GM23338 (cell line): ENCODE results near the gene NEURL3. TPM values are rescaled to one million over a fixed set of nuclear protein-coding genes. Genes with fewer than 3 reads are reported as not detected.

Source experiments
- ATAC-seq: fragments of 200-7000 bp; cut with Tn5 transposase; 3 replicates; pipeline ENCODE4 v1.9.1; 2020
- DNase-seq: peaks from one replicate; pipeline ENCODE4 v3.0.0-alpha.2; 2015; ENCODE audit warnings: low spot score
- H2AFZ ChIP-seq: fragments of 200-600 bp; sonication (generic); 2 replicates; pipeline ENCODE4 v1.8.0; 2016; ENCODE audit warnings: antibody characterized with exemption, mild to moderate bottlenecking, moderate library complexity
- H3F3A ChIP-seq: fragments of 200-600 bp; sonication (generic); replicated peaks from 2 replicates; pipeline ENCODE4 v1.8.0; 2017; ENCODE audit warnings: antibody characterized with exemption, mixed run types, low read depth
- H3K27ac ChIP-seq: fragments of 200-600 bp; sonication (generic); 2 replicates; pipeline ENCODE4 v1.6.1; 2016; ENCODE audit warnings: low read depth
- H3K27me3 ChIP-seq: fragments of 200-600 bp; sonication (generic); 2 replicates; pipeline ENCODE4 v1.8.0; 2016; ENCODE audit warnings: mild to moderate bottlenecking, mixed run types, moderate library complexity; ENCODE audit not compliant: insufficient read depth
- H3K36me3 ChIP-seq: fragments of 200-600 bp; sonication (generic); 2 replicates; pipeline ENCODE4 v1.8.0; 2016; ENCODE audit warnings: mild to moderate bottlenecking; ENCODE audit not compliant: insufficient read depth
- H3K4me1 ChIP-seq: fragments of 200-600 bp; sonication (generic); 2 replicates; pipeline ENCODE4 v1.8.0; 2016; ENCODE audit warnings: mild to moderate bottlenecking, moderate library complexity; ENCODE audit not compliant: insufficient read depth
- H3K4me2 ChIP-seq: fragments of 200-600 bp; sonication (generic); 2 replicates; pipeline ENCODE4 v1.7.1; 2017; ENCODE audit warnings: mixed run types
- H3K4me3 ChIP-seq: fragments of 200-600 bp; sonication (generic); 2 replicates; pipeline ENCODE4 v1.6.1; 2016; ENCODE audit warnings: mixed run types
- H3K79me2 ChIP-seq: fragments of 200-600 bp; sonication (generic); replicated peaks from 2 replicates; pipeline ENCODE4 v1.8.0; 2017; ENCODE audit warnings: mild to moderate bottlenecking; ENCODE audit not compliant: insufficient read depth
- H3K9me2 ChIP-seq: fragments of 200-600 bp; sonication (generic); 2 replicates; pipeline ENCODE4 v1.8.0; 2017; ENCODE audit not compliant: insufficient read depth
- H4K20me1 ChIP-seq: fragments of 200-600 bp; sonication (generic); replicated peaks from 2 replicates; pipeline ENCODE4 v1.8.0; 2017; ENCODE audit warnings: mild to moderate bottlenecking; ENCODE audit not compliant: insufficient read depth
- H3K27ac Mint-ChIP-seq: 2 replicates; pipeline ENCODE4 v1.8.0; 2020; ENCODE audit warnings: inconsistent platforms, mild to moderate bottlenecking, moderate library complexity, mixed read lengths
- H3K27me3 Mint-ChIP-seq: 3 replicates; pipeline ENCODE4 v1.8.0; 2022; ENCODE audit warnings: low read depth, mild to moderate bottlenecking, moderate library complexity, mixed read lengths, inconsistent platforms; ENCODE audit not compliant: insufficient read depth, poor library complexity
- H3K36me3 Mint-ChIP-seq: 3 replicates; pipeline ENCODE4 v1.8.0; 2021; ENCODE audit warnings: low read depth, mild to moderate bottlenecking, inconsistent platforms, moderate library complexity, mixed read lengths
- H3K4me1 Mint-ChIP-seq: 3 replicates; pipeline ENCODE4 v1.8.0; 2020; ENCODE audit warnings: mild to moderate bottlenecking, inconsistent platforms, mixed read lengths
- H3K4me3 Mint-ChIP-seq: 3 replicates; pipeline ENCODE4 v1.8.0; 2021; ENCODE audit warnings: moderate library complexity, mild to moderate bottlenecking, inconsistent platforms, mixed read lengths
- H3K9me3 Mint-ChIP-seq: 3 replicates; pipeline ENCODE4 v1.8.0; 2020; ENCODE audit warnings: moderate library complexity, mild to moderate bottlenecking, inconsistent platforms, mixed read lengths
- CREB1 ChIP-seq: fragments of 250-450 bp; sonication (Bioruptor Pico); IDR thresholded peaks from 2 replicates; pipeline ENCODE4 v1.5.0; 2020; ENCODE audit warnings: low read depth, mild to moderate bottlenecking, moderate library complexity
- ETS1 ChIP-seq: IDR thresholded peaks from 2 replicates; pipeline ENCODE4 v1.6.1; 2016; ENCODE audit warnings: antibody characterized with exemption
- EZH2 ChIP-seq: fragments of 200-600 bp; sonication (generic); IDR thresholded peaks from one replicate; pipeline ENCODE4 v1.8.0; 2017; ENCODE audit warnings: antibody characterized with exemption, mild to moderate bottlenecking, low read depth; ENCODE audit not compliant: unreplicated experiment
- JUNB ChIP-seq: IDR thresholded peaks from one replicate; pipeline ENCODE4 v1.6.1; 2016; ENCODE audit warnings: antibody characterized with exemption; ENCODE audit not compliant: unreplicated experiment
- NANOG ChIP-seq: IDR thresholded peaks from 2 replicates; pipeline ENCODE4 v1.6.1; 2016; ENCODE audit warnings: antibody characterized with exemption, borderline replicate concordance
- POLR2AphosphoS5 ChIP-seq: IDR thresholded peaks from 2 replicates; pipeline ENCODE4 v1.6.1; 2016; ENCODE audit warnings: antibody characterized with exemption, low read depth
- REST ChIP-seq: IDR thresholded peaks from one replicate; pipeline ENCODE4 v1.6.1; 2018; ENCODE audit warnings: antibody characterized with exemption; ENCODE audit not compliant: unreplicated experiment
- STAT1 ChIP-seq: IDR thresholded peaks from one replicate; pipeline ENCODE4 v1.6.1; 2016; ENCODE audit warnings: antibody characterized with exemption; ENCODE audit not compliant: unreplicated experiment
- ZNF114 ChIP-seq: fragments of 250-450 bp; sonication (Bioruptor Pico); IDR thresholded peaks from 2 replicates; pipeline ENCODE4 v1.5.0; 2020; ENCODE audit warnings: mild to moderate bottlenecking, moderate library complexity
- ZNF331 ChIP-seq: fragments of 250-450 bp; sonication (Bioruptor Pico); IDR thresholded peaks from 2 replicates; pipeline ENCODE4 v1.5.0; 2020; ENCODE audit warnings: low read depth, mild to moderate bottlenecking, moderate library complexity
- ZNF462 ChIP-seq: fragments of 250-450 bp; sonication (Bioruptor Pico); IDR thresholded peaks from 2 replicates; pipeline ENCODE4 v1.5.0; 2020; ENCODE audit warnings: mild to moderate bottlenecking, moderate library complexity
- polyA plus RNA-seq: library from polyadenylated mRNA; unstranded; fragments of >200 nt; fragmentation: Nextera tagmentation; extraction: Ambion mirVana; gene quantifications from 2 replicates; pipeline ENCODE4 v1.2.1, GENCODE V29; 2016
- total RNA-seq: library from RNA; depleted of rRNA; stranded (reverse); fragments of >200 nt; shearing (Covaris generic); gene quantifications from 2 replicates; pipeline ENCODE4 v1.2.3, GENCODE V29; 2014

The NEURL3 gene
- total and polyA plus RNA-seq, 2 experiments from 2014 or later: 0.21 TPM; not detected in 1

GRCh38 chr2:96511851-96512250 lies 6.7 kb upstream of the NEURL3 start:
- 0 out of 2 replicates have a peak, but pooled peaks cover 2% of the 10 kb centered on the region for H3F3A ChIP-seq
- no peak overlapping the region for H3K4me2 ChIP-seq
- TF ChIP-seq ZNF462 (no peak), ZNF114 (CRISPR knock-in tag) (no peak), EZH2 (no peak), JUNB (no peak), ETS1 (no peak), ZNF331 (CRISPR knock-in tag) (no peak), NANOG (no peak), REST (no peak), CREB1 (no peak), POLR2AphosphoS5 (no peak), STAT1 (no peak)
- H3K36me3 ChIP-seq: no peaks in the 10 kb centered on the region; the same call in 1 of the 2 replicates
- H3K27ac Mint-ChIP-seq: no peak overlapping the region
- H3K9me2 ChIP-seq: no peaks in the 10 kb centered on the region
- H3K4me3 ChIP-seq: no peak overlapping the region
- peaks cover 3% of the 10 kb centered on the region; the same call in 1 of the 2 replicates for H3K4me1 ChIP-seq
- no peak overlapping the region for H2AFZ ChIP-seq
- ATAC-seq: no peak
- H3K9me3 Mint-ChIP-seq: peaks cover 18% of the 10 kb centered on the region
- H3K36me3 Mint-ChIP-seq: peaks cover 6% of the 10 kb centered on the region; the same call in 2 of the 3 replicates
- H4K20me1 ChIP-seq: no peaks in the 10 kb centered on the region
- peaks cover 11% of the 10 kb centered on the region for H3K4me1 Mint-ChIP-seq
- no peak for DNase-seq
- H3K27me3 ChIP-seq: peaks cover 10% of the 10 kb centered on the region
- peaks cover 33% of the 10 kb centered on the region for H3K27me3 Mint-ChIP-seq
- H3K79me2 ChIP-seq: no peaks in the 10 kb centered on the region
- H3K4me3 Mint-ChIP-seq: no peak overlapping the region
- no peak overlapping the region for H3K27ac ChIP-seq
